ENCODE data around the gene ALOX12. TPM values are rescaled to one million over a fixed set of nuclear protein-coding genes. Genes with fewer than 3 reads are reported as not detected.
"Not testable (repeated sequence)": the region's sequence is repeated elsewhere in the genome, so short reads cannot be mapped to it uniquely, and the experiment has no call there.

The ALOX12 gene
- total RNA-seq, 3 donors from 2014 or later = 0.25 to 0.26 TPM; not detected in 1

- intact Hi-C loops (cut with DNase I, micrococcal nuclease) = no loop called here
- DNase-seq (no peak), ATAC-seq (no peak)
- TF ChIP-seq, protein P1, sequence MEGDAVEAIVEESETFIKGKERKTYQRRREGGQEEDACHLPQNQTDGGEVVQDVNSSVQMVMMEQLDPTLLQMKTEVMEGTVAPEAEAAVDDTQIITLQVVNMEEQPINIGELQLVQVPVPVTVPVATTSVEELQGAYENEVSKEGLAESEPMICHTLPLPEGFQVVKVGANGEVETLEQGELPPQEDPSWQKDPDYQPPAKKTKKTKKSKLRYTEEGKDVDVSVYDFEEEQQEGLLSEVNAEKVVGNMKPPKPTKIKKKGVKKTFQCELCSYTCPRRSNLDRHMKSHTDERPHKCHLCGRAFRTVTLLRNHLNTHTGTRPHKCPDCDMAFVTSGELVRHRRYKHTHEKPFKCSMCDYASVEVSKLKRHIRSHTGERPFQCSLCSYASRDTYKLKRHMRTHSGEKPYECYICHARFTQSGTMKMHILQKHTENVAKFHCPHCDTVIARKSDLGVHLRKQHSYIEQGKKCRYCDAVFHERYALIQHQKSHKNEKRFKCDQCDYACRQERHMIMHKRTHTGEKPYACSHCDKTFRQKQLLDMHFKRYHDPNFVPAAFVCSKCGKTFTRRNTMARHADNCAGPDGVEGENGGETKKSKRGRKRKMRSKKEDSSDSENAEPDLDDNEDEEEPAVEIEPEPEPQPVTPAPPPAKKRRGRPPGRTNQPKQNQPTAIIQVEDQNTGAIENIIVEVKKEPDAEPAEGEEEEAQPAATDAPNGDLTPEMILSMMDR (IDR thresholded peaks at IDR 0.05) = no peak
- Histone ChIP-seq H3K4me1 (ENCODE audit: low read depth) (no peaks in the 10 kb centered on the region), H3K4me3 (no peak overlapping the region), H3K36me3 (ENCODE audit: low read depth) (no peaks in the 10 kb centered on the region), H3K9me3 (no peaks in the 10 kb centered on the region)
These were observed 10.6 kb upstream of the ALOX12 start for GRCh38 chr17:6985266-6985665.

DNA sequence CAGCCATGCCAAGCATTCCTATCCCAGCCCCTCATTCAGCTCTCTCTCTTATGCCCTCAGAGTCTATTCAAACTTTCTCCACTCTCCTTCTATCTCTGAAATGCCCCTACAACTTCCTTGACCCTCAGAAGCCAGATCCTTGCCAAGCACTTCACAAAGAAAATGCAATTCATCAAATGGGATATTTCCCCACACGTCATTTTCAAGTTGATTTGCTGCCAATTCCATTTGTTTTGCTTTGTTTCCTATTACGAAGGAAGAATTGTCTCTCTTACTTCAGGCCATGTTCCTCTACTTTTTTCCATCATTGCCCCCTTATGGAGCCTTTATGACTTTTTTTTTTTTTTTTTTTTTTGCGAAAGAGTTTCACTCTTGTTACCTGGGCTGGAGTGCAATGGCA lies 9.2 kb upstream of the ALOX12 start:
- H3K9me3 ChIP-seq = no peaks in the 10 kb centered on the region
- H3K4me3 ChIP-seq = no peak overlapping the region
- intact Hi-C loops (cut with DNase I, micrococcal nuclease) = no loop called here
- TF ChIP-seq, protein P1 (IDR thresholded peaks at IDR 0.05) = no peak
- ATAC-seq (no peak), DNase-seq (no peak)
- H3K36me3 ChIP-seq (ENCODE audit: low read depth) = no peaks in the 10 kb centered on the region
- H3K4me1 ChIP-seq (ENCODE audit: low read depth) = no peaks in the 10 kb centered on the region

DNA sequence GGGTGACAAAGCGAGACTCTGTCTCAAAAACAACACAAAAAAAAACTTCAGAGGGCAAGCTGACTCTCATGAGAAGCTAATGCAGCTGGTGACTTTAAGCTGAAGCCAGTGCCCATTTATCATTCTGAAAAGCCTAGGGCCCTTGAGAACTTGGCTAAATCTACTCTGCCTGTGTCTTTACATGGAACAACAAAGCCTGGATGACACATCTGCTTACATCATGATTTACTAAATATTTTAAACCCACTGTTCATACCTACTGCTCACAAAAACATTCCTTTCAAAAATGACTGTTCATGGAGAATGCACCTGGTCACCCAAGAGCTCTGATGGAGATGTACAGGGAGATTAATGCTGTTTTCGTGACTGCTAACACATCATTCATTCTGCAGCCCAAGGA lies 6.1 kb upstream of the ALOX12 start:
- intact Hi-C loops (cut with DNase I, micrococcal nuclease) = loop anchor here in 1 of 2 donors (10.0 kb wide), 1 partner anchor 325 kb away; no protein-coding TSS in a partner anchor
- no peaks in the 10 kb centered on the region for H3K36me3 ChIP-seq (ENCODE audit: low read depth)
- no peak overlapping the region for H3K4me3 ChIP-seq
- no peaks in the 10 kb centered on the region for H3K9me3 ChIP-seq
- TF ChIP-seq, protein P1 (IDR thresholded peaks at IDR 0.05) = no peak
- no peaks in the 10 kb centered on the region for H3K4me1 ChIP-seq (ENCODE audit: low read depth)
- DNase-seq (no peak), ATAC-seq (no peak)

GRCh38 chr17:6993613-6994056 lies 2.2 kb upstream of the ALOX12 start:
- ATAC-seq; H3K4me1 ChIP-seq (ENCODE audit: low read depth); H3K4me3 ChIP-seq; H3K36me3 ChIP-seq (ENCODE audit: low read depth); DNase-seq; H3K9me3 ChIP-seq: not testable (repeated sequence)
- intact Hi-C loops (cut with DNase I, micrococcal nuclease) = loop anchor here in 1 of 2 donors (10.0 kb wide), 1 partner anchor 329 kb away; no protein-coding TSS in a partner anchor

GRCh38 chr17:6994118-6994598 lies 1.7 kb upstream of the ALOX12 start:
- no peaks in the 10 kb centered on the region for H3K36me3 ChIP-seq (ENCODE audit: low read depth)
- no peaks in the 10 kb centered on the region for H3K4me1 ChIP-seq (ENCODE audit: low read depth)
- H3K4me3 ChIP-seq = no peak overlapping the region
- no peaks in the 10 kb centered on the region for H3K9me3 ChIP-seq
- DNase-seq (no peak), ATAC-seq (no peak)
- intact Hi-C loops (cut with DNase I, micrococcal nuclease) = loop anchor here in 1 of 2 donors (10.0 kb wide), 1 partner anchor 329 kb away; no protein-coding TSS in a partner anchor
- TF ChIP-seq, protein P1 (IDR thresholded peaks at IDR 0.05) = no peak

- H3K36me3 ChIP-seq (ENCODE audit: low read depth) = no peaks in the 10 kb centered on the region
- no peak for ATAC-seq
- DNase-seq = no peak
- H3K4me1 ChIP-seq (ENCODE audit: low read depth) = no peaks in the 10 kb centered on the region
- no peak overlapping the region for H3K4me3 ChIP-seq
- TF ChIP-seq, protein P1 (IDR thresholded peaks at IDR 0.05) = no peak
- intact Hi-C loops (cut with DNase I, micrococcal nuclease) = loop anchor here in 1 of 2 donors (5.0 to 10.0 kb wide), 2 partner anchors 82 to 330 kb away; no protein-coding TSS in a partner anchor
- H3K9me3 ChIP-seq = no peaks in the 10 kb centered on the region
These were observed 1.1 kb upstream of the ALOX12 start for GRCh38 chr17:6994666-6995256.

Measured in mucosa of descending colon (tissue), 3 donors.